SJCRH30 (cell line): ENCODE measurements around the gene NFATC1. TPM values are rescaled to one million over a fixed set of nuclear protein-coding genes. Genes with fewer than 3 reads are reported as not detected.

Experiments used
- DNase-seq, 2 experiments: peaks; one replicate each; pipeline ENCODE4 v3.0.0-alpha.2; 2015 to 2020
- H3K27ac ChIP-seq: fragments of 250-450 bp; sonication (Bioruptor Pico); 2 replicates; pipeline ENCODE4 v1.5.1; 2020; ENCODE audit warnings: mild to moderate bottlenecking, moderate library complexity
- H3K27me3 ChIP-seq: fragments of 250-450 bp; sonication (Bioruptor Pico); 2 replicates; pipeline ENCODE4 v1.5.1; 2020; ENCODE audit warnings: mild to moderate bottlenecking, moderate library complexity
- H3K36me3 ChIP-seq: fragments of 250-450 bp; sonication (Bioruptor Pico); 2 replicates; pipeline ENCODE4 v1.5.1; 2020; ENCODE audit warnings: mild to moderate bottlenecking, moderate library complexity
- H3K4me1 ChIP-seq: fragments of 250-450 bp; sonication (Bioruptor Pico); 2 replicates; pipeline ENCODE4 v1.5.1; 2020; ENCODE audit warnings: mild to moderate bottlenecking, moderate library complexity
- H3K4me3 ChIP-seq: fragments of 250-450 bp; sonication (Bioruptor Pico); 2 replicates; pipeline ENCODE4 v1.5.1; 2020; ENCODE audit warnings: mild to moderate bottlenecking, moderate library complexity
- H3K9me3 ChIP-seq: fragments of 250-450 bp; sonication (Bioruptor Pico); replicated peaks from 2 replicates; pipeline ENCODE4 v1.5.1; 2020; ENCODE audit warnings: mild to moderate bottlenecking, moderate library complexity
- total RNA-seq: library from RNA; depleted of rRNA; stranded (reverse); fragments of >200 nt; shearing (Covaris generic); gene quantifications from 2 replicates; pipeline ENCODE4 v1.2.3, GENCODE V29; 2014

The NFATC1 gene
- total RNA-seq, 1 experiment from 2014 or later, result 5.7 TPM

GRCh38 chr18:79426376-79427300, 30.9 kb downstream of the NFATC1 start:
- H3K9me3 ChIP-seq, result no peaks in the 10 kb centered on the region
- no peak overlapping the region for H3K4me3 ChIP-seq
- H3K36me3 ChIP-seq, result no peaks in the 10 kb centered on the region
- H3K4me1 ChIP-seq, result no peaks in the 10 kb centered on the region
- H3K27me3 ChIP-seq, result no peaks in the 10 kb centered on the region
- DNase-seq, result no peak
- H3K27ac ChIP-seq, result no peak overlapping the region

GRCh38 chr18:79427368-79428225, 31.9 kb downstream of the NFATC1 start:
- no peaks in the 10 kb centered on the region for H3K36me3 ChIP-seq
- no peak overlapping the region for H3K27ac ChIP-seq
- no peaks in the 10 kb centered on the region for H3K4me1 ChIP-seq
- H3K4me3 ChIP-seq, result no peak overlapping the region
- H3K27me3 ChIP-seq, result no peaks in the 10 kb centered on the region
- peak; percentile 13 to 42 for DNase-seq
- no peaks in the 10 kb centered on the region for H3K9me3 ChIP-seq

- Histone ChIP-seq H3K27ac (no peak overlapping the region), H3K4me1 (no peaks in the 10 kb centered on the region), H3K27me3 (no peaks in the 10 kb centered on the region), H3K9me3 (no peaks in the 10 kb centered on the region), H3K4me3 (no peak overlapping the region), H3K36me3 (no peaks in the 10 kb centered on the region)
- no peak for DNase-seq
Observed at GRCh38 chr18:79428287-79428686, 32.6 kb downstream of the NFATC1 start.

GRCh38 chr18:79429381-79429780, 33.7 kb downstream of the NFATC1 start:
- no peaks in the 10 kb centered on the region for H3K4me1 ChIP-seq
- H3K27ac ChIP-seq, result no peak overlapping the region
- H3K36me3 ChIP-seq, result no peaks in the 10 kb centered on the region
- no peak for DNase-seq
- no peaks in the 10 kb centered on the region for H3K27me3 ChIP-seq
- H3K9me3 ChIP-seq, result no peaks in the 10 kb centered on the region
- no peak overlapping the region for H3K4me3 ChIP-seq

- Histone ChIP-seq H3K27me3 (no peaks in the 10 kb centered on the region), H3K27ac (no peak overlapping the region), H3K9me3 (no peaks in the 10 kb centered on the region), H3K36me3 (no peaks in the 10 kb centered on the region), H3K4me1 (no peaks in the 10 kb centered on the region), H3K4me3 (no peak overlapping the region)
- no peak for DNase-seq
Observed at GRCh38 chr18:79429785-79430281, 34.1 kb downstream of the NFATC1 start.

- H3K36me3 ChIP-seq, result no peaks in the 10 kb centered on the region
- no peaks in the 10 kb centered on the region for H3K4me1 ChIP-seq
Observed at GRCh38 chr18:79432376-79433120, 36.8 kb downstream of the NFATC1 start.

DNA sequence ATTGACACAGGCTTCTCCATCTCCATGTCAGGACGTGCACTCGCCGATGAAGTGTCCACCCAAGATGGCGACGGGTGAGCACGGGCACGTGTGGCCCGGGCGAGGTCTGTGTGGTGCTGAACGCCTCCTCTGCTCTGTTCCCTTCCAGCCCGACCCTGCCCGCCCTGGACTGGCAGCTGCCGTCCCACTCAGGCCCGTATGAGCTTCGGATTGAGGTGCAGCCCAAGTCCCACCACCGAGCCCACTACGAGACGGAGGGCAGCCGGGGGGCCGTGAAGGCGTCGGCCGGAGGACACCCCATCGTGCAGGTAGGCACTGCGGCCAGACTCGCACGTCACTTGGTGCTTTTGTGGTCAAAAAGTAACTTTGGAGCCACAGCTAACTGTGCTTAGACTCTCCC, 37.7 kb downstream of the NFATC1 start:
- Histone ChIP-seq H3K36me3 (no peaks in the 10 kb centered on the region), H3K27me3 (no peaks in the 10 kb centered on the region), H3K27ac (no peak overlapping the region), H3K9me3 (no peaks in the 10 kb centered on the region), H3K4me1 (peaks cover 5% of the 10 kb centered on the region), H3K4me3 (no peak overlapping the region)
- no peak for DNase-seq

More at GRCh38 chr18:79432376-79433120, 36.8 kb downstream of the NFATC1 start:
- Histone ChIP-seq H3K27me3 (no peaks in the 10 kb centered on the region), H3K4me3 (no peak overlapping the region), H3K27ac (no peak overlapping the region), H3K9me3 (no peaks in the 10 kb centered on the region)
- no peak for DNase-seq

DNA sequence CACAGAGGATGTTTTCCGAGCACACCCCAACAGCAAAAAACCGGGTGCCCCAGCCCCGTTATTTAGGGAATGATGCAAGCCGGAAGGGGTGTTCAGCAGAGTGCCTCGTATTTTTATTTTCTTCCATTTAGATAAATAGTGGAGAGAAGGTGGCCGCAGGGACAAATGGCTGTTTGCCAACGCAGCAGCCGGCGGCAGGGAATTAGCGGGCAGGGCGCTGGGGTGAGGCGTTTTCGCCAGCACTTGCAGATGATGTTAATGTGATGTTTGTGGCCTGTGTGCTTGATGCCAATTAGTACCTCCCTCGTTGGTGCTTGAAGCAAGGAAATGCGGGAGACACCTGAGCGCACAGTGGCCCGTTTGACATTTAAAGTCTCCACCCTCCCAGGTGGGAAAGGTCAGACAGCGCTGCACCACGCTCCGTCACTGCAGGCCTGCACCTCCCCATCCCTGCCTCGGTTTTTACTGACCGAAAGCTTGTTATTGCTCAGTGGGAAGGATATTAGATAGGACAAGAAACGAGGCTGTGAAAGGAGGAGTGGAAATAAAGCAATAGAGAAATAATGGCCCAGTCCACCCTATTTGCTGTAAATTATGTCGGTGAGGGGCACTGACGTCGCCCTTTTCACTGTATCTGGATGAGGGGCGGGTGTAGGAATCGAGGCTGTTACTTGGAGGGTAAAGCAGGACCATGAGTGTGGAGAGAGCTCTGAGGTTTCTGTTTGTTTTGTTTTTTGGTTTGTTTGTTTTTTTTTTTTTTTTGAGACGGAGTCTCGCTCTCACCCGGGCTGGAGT, 39.1 kb downstream of the NFATC1 start:
- Histone ChIP-seq H3K27ac (no peak overlapping the region), H3K36me3 (no peaks in the 10 kb centered on the region), H3K27me3 (no peaks in the 10 kb centered on the region), H3K4me3 (no peak overlapping the region), H3K9me3 (no peaks in the 10 kb centered on the region), H3K4me1 (peaks cover 17% of the 10 kb centered on the region)
- DNase-seq, result peak; percentile 17 to 34

DNA sequence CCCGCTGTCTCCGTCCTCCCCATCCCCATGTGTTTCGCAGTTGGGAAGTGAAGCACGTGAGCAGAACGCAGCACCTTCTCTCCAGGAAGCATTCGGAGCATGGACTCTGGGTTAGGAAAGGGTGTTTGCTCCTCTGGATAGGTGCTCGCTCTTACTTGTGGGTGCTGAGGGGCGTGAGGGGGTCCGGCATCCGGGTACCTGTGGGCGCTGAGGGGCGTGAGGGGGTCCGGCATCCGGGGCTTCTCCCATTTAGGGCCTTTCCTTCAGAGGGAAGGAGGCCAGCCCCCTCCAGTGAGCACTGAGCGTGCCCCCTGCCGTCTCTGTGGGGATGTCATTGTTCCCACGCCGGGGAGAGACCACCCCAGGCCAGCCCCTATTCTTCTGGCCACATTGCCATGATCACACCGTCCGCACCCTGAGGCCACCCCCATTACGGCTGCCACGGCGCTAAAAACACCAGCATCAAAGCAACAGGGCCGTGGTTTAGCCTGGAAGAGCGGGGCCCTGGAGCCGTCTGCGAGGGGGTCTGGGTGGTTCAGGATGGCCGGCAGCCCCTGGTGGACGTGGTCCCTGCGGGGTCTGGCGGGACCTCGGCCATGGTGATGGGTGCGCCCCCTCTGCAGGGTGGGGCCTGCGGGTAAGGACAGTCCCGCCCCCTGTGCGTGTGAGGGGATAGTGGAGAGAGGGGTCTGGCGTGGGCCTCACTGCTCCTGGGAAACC, 41.0 kb downstream of the NFATC1 start:
- H3K4me1 ChIP-seq, result peaks cover 20% of the 10 kb centered on the region

GRCh38 chr18:79438089-79438897, 42.6 kb downstream of the NFATC1 start:
- no peak for DNase-seq
- Histone ChIP-seq H3K4me1 (peaks cover 20% of the 10 kb centered on the region), H3K27ac (peak overlapping the region; percentile 90), H3K36me3 (no peaks in the 10 kb centered on the region), H3K4me3 (no peak overlapping the region; the same call in 1 of the 2 replicates), H3K27me3 (no peaks in the 10 kb centered on the region), H3K9me3 (no peaks in the 10 kb centered on the region)

More for the DNA sequence above, 41.0 kb downstream of the NFATC1 start:
- no peak overlapping the region for H3K27ac ChIP-seq
- no peaks in the 10 kb centered on the region for H3K27me3 ChIP-seq
- no peaks in the 10 kb centered on the region for H3K9me3 ChIP-seq
- no peak for DNase-seq
- H3K36me3 ChIP-seq, result no peaks in the 10 kb centered on the region
- H3K4me3 ChIP-seq, result no peak overlapping the region

DNA sequence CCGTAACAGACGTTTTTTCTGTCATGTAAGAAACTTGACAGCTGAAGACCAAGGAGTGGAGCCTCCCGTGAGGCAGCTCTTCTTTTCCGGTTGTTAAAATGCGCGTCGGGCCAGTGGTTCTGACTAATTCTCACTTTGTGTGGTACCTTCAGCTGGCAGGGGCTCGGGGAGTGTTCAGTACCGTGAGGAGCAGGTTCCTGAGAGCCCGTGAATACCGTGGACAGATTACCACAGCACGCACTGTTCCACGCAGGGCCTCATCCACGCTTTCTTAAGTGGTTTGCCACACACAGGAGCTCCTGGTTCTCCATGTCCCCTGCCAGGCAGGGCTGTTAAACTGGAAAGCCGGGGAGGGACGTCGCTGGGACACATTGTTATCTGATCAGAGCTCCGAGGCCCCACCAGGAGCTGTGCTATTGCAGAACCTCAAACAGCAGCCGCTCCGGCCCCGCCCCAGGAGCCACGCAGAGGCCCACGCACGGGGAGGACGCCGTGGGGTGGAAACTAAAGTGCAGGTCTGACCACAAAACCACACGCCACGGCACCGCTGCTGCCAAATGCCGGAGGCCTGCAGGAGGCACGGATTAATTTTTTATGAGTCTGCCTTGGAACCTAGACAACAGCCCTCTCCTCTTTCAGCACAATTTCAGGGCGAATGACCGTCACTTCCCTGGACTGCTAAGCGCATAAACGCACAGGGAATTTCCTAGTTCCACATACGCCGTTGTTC, 43.3 kb downstream of the NFATC1 start:
- no peaks in the 10 kb centered on the region for H3K36me3 ChIP-seq
- H3K27me3 ChIP-seq, result no peaks in the 10 kb centered on the region
- DNase-seq, result peak; percentile 74 to 82
- H3K4me3 ChIP-seq, result peak overlapping the region; percentile 44
- peaks cover 20% of the 10 kb centered on the region for H3K4me1 ChIP-seq
- H3K27ac ChIP-seq, result peak overlapping the region; percentile 90
- H3K9me3 ChIP-seq, result no peaks in the 10 kb centered on the region

- Histone ChIP-seq H3K27me3 (no peaks in the 10 kb centered on the region), H3K4me1 (peaks cover 20% of the 10 kb centered on the region), H3K4me3 (peak overlapping the region; percentile 44), H3K27ac (peak overlapping the region; percentile 90), H3K9me3 (no peaks in the 10 kb centered on the region), H3K36me3 (no peaks in the 10 kb centered on the region)
- peak; percentile 65 to 79 for DNase-seq
Observed at GRCh38 chr18:79439628-79440023, 43.9 kb downstream of the NFATC1 start.
